Right hindlimb (tissue), 1 donor: Measurements from ENCODE around the gene GSS.
"Not testable (repeated sequence)": the region's sequence is repeated elsewhere in the genome, so short reads cannot be mapped to it uniquely, and the experiment has no call there.

Experiments used
- DNase-seq: peaks from one replicate; pipeline ENCODE4 v3.0.0-alpha.2; 2018

The GSS gene

GRCh38 chr20:34898731-34899130, 56.9 kb downstream of the GSS start:
- DNase-seq = not testable (repeated sequence)

- DNase-seq = not testable (repeated sequence)
These were observed 57.5 kb downstream of the GSS start for GRCh38 chr20:34898129-34898528.

GRCh38 chr20:34896086-34896621, 59.5 kb downstream of the GSS start:
- no peak for DNase-seq

- DNase-seq = no peak
These were observed 60.1 kb downstream of the GSS start for GRCh38 chr20:34895465-34895864.

- DNase-seq = no peak
These were observed 60.9 kb downstream of the GSS start for GRCh38 chr20:34894723-34895122.

- DNase-seq = no peak
These were observed 62.9 kb downstream of the GSS start for GRCh38 chr20:34892671-34893070.

- no peak for DNase-seq
These were observed 64.2 kb downstream of the GSS start for GRCh38 chr20:34891166-34892062.

- DNase-seq = no peak
These were observed 67.1 kb downstream of the GSS start for GRCh38 chr20:34888468-34888867.

GRCh38 chr20:34887023-34887422, 68.6 kb downstream of the GSS start:
- DNase-seq = no peak

- no peak for DNase-seq
These were observed 69.5 kb downstream of the GSS start for GRCh38 chr20:34886122-34886521.

- no peak for DNase-seq
These were observed 71.3 kb downstream of the GSS start for GRCh38 chr20:34884260-34884659.

GRCh38 chr20:34883809-34884208, 71.8 kb downstream of the GSS start:
- no peak for DNase-seq

- no peak for DNase-seq
These were observed 72.4 kb downstream of the GSS start for GRCh38 chr20:34883087-34883688.

GRCh38 chr20:34881689-34882088, 73.9 kb downstream of the GSS start:
- no peak for DNase-seq

- not testable (repeated sequence) for DNase-seq
These were observed 74.6 kb downstream of the GSS start for GRCh38 chr20:34880971-34881370.

- no peak for DNase-seq
These were observed 75.3 kb downstream of the GSS start for GRCh38 chr20:34880215-34880850.
